ENCODE measurements around the gene CCDC160. TPM values are rescaled to one million over a fixed set of nuclear protein-coding genes. Genes with fewer than 3 reads are reported as not detected.
"Not testable (repeated sequence)": the region's sequence is repeated elsewhere in the genome, so short reads cannot be mapped to it uniquely, and the experiment has no call there.

Gene CCDC160
- total and polyA plus RNA-seq, 2 donors: 0.09 to 0.43 TPM

- Histone ChIP-seq H3K27ac (ENCODE audit: low read depth in 1 of 2, low read length in 1 of 2) (no peak overlapping the region), H3K36me3 (ENCODE audit: control insufficient read depth in 2 of 2, insufficient read depth in 2 of 2, low read length in 1 of 2) (no peaks in the 10 kb centered on the region), H3K4me1 (ENCODE audit: control insufficient read depth in 2 of 2, insufficient read depth in 2 of 2, low read length in 2 of 2) (no peaks in the 10 kb centered on the region), H3K4me3 (ENCODE audit: low read length in 2 of 2) (no peak overlapping the region), H3K27me3 (ENCODE audit: control insufficient read depth in 2 of 2, insufficient read depth in 1 of 2, low read length in 1 of 2) (no peaks in the 10 kb centered on the region), H3K9me3 (ENCODE audit: control insufficient read depth in 2 of 2, insufficient read depth in 1 of 2, low read length in 1 of 2) (no peaks in the 10 kb centered on the region)
- WGBS: 98% methylated on average over 2 of the region's 2 CpGs
- no peak for DNase-seq (ENCODE audit: low read depth in 6 of 9, low spot score in 9 of 9)
Observed at GRCh38 chrX:134258202-134258601, 21.2 kb downstream of the CCDC160 start.

GRCh38 chrX:134285934-134286333 is 49.0 kb downstream of the CCDC160 start:
- not testable (repeated sequence) for H3K27me3 ChIP-seq (ENCODE audit: control insufficient read depth in 2 of 2, insufficient read depth in 1 of 2, low read length in 1 of 2); H3K9me3 ChIP-seq (ENCODE audit: control insufficient read depth in 2 of 2, insufficient read depth in 1 of 2, low read length in 1 of 2); H3K27ac ChIP-seq (ENCODE audit: low read depth in 1 of 2, low read length in 1 of 2); H3K36me3 ChIP-seq (ENCODE audit: control insufficient read depth in 2 of 2, insufficient read depth in 2 of 2, low read length in 1 of 2); H3K4me1 ChIP-seq (ENCODE audit: control insufficient read depth in 2 of 2, insufficient read depth in 2 of 2, low read length in 2 of 2); DNase-seq (ENCODE audit: low read depth in 6 of 9, low spot score in 9 of 9); H3K4me3 ChIP-seq (ENCODE audit: low read length in 2 of 2)
- 98% methylated on average over 24 of the region's 28 CpGs for WGBS

GRCh38 chrX:134287346-134287745 is 50.4 kb downstream of the CCDC160 start:
- Histone ChIP-seq H3K4me1 (ENCODE audit: control insufficient read depth in 2 of 2, insufficient read depth in 2 of 2, low read length in 2 of 2) (no peaks in the 10 kb centered on the region), H3K36me3 (ENCODE audit: control insufficient read depth in 2 of 2, insufficient read depth in 2 of 2, low read length in 1 of 2) (no peaks in the 10 kb centered on the region), H3K4me3 (ENCODE audit: low read length in 2 of 2) (no peak overlapping the region), H3K27ac (ENCODE audit: low read depth in 1 of 2, low read length in 1 of 2) (no peak overlapping the region), H3K9me3 (ENCODE audit: control insufficient read depth in 2 of 2, insufficient read depth in 1 of 2, low read length in 1 of 2) (no peaks in the 10 kb centered on the region), H3K27me3 (ENCODE audit: control insufficient read depth in 2 of 2, insufficient read depth in 1 of 2, low read length in 1 of 2) (no peaks in the 10 kb centered on the region)
- 86% methylated on average over 4 of the region's 4 CpGs for WGBS
- no peak for DNase-seq (ENCODE audit: low read depth in 6 of 9, low spot score in 9 of 9)

- Histone ChIP-seq H3K27ac (ENCODE audit: low read depth in 1 of 2, low read length in 1 of 2) (no peak overlapping the region), H3K4me3 (ENCODE audit: low read length in 2 of 2) (no peak overlapping the region), H3K27me3 (ENCODE audit: control insufficient read depth in 2 of 2, insufficient read depth in 1 of 2, low read length in 1 of 2) (no peaks in the 10 kb centered on the region), H3K36me3 (ENCODE audit: control insufficient read depth in 2 of 2, insufficient read depth in 2 of 2, low read length in 1 of 2) (no peaks in the 10 kb centered on the region), H3K4me1 (ENCODE audit: control insufficient read depth in 2 of 2, insufficient read depth in 2 of 2, low read length in 2 of 2) (no peaks in the 10 kb centered on the region), H3K9me3 (ENCODE audit: control insufficient read depth in 2 of 2, insufficient read depth in 1 of 2, low read length in 1 of 2) (no peaks in the 10 kb centered on the region)
- DNase-seq (ENCODE audit: low read depth in 6 of 9, low spot score in 9 of 9): no peak
Observed at GRCh38 chrX:134294548-134294947, 57.6 kb downstream of the CCDC160 start.

Other genes with a start within 250 kb of the CCDC160 start
- 34.5 TPM for gene PHF6, start 136.1 kb downstream of the CCDC160 start, total RNA-seq
- 14.3 TPM for gene PHF6, start 136.1 kb downstream of the CCDC160 start, polyA plus RNA-seq
- 23.3 TPM for gene HPRT1, start 223.0 kb downstream of the CCDC160 start, total RNA-seq
- 60.8 TPM for gene HPRT1, start 223.0 kb downstream of the CCDC160 start, polyA plus RNA-seq

All from thymus (tissue), 11 donors.